ENCODE results near the gene IFNA10.
"Not testable (repeated sequence)": the region's sequence is repeated elsewhere in the genome, so short reads cannot be mapped to it uniquely, and the experiment has no call there.

The IFNA10 gene

GRCh38 chr9:21187487-21187886, 19.5 kb downstream of the IFNA10 start, which contains the start of gene IFNA4:
Gene IFNA4, minus strand, starts transcription at chr9:21187587. Its CDS starts 56 bp downstream, at chr9:21187531.
- DNase-seq, result not testable (repeated sequence)

DNA sequence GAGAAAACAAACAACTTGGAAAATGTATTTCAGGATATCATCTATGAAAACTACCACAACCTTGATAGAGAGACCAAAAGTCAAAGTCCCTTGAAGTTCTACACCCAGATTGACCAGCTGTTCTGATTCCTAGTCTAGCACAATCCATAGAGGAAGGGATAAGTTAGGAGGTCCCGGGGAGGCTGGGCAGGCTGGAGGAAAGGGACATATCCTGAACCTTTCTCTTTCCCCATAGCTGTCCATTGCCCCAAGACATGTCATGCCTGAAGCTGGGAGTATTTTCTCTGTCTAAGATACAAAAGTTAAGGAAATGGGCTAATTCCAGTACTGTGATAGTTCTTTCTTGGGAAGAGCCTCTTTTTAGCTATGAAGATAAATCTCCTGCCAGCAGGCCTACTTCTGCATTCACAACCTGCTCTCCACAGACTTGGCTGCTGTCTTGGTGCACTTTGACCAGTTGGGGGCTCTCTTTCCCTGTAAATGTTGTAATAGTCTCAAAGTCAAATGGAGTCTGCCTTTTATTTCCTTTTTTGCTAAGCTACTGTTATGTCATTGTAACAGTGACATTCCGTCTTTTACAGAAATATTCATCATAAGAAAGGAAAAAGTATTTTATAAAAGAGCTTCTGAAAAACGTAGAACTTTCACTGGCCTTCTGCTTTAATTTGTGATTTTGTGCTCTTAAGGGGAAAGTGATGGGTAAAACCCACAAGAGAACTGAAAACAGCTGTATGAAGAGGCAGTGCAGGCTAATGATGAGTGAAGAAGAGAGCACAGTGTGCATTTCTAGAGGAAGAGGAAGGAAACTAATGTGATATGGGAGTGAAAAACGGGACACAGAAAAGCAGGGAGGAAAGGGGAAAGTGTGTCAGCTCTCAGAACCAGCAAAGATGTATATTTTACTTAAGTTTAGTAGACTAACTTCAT, 23.9 kb downstream of the IFNA10 start:
- DNase-seq, result peak; percentile 17

DNA sequence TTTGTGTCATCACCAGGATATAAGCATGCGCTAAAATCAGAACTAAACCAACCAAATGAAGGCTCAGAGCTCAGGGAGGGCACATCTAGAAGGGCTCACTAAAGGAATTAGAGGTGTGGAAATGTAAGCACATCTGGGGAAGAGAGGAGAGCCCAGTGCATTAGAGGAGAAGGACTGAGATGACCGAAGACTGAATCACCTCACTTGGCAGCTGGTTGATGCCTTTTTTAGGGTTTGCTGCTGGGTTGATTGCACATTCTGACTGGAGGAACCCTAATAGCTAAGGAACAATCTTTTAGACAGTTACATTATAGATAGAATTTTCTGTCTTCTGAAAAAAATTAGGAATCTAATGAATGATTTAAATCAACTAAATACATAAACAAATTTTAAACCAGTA, 32.3 kb downstream of the IFNA10 start:
- DNase-seq, result no peak

DNA sequence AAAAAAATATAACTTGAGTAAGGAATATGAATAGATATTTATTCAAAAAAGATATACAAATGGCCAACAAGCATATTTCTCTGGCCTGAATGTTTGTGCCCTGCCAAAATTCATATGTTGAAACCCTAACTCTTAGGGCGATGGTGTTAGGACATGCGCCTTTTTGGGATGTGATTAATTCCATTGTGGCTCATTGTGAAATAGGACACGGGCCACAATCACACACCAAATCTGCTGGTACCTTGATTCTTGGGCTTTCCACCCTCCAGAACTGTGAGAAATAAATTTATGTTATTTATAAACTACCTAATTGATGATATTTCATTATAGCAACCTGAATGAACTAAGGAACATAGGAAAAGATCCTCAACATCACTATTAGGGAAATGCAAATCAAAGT, 34.8 kb downstream of the IFNA10 start:
- DNase-seq, result no peak

DNA sequence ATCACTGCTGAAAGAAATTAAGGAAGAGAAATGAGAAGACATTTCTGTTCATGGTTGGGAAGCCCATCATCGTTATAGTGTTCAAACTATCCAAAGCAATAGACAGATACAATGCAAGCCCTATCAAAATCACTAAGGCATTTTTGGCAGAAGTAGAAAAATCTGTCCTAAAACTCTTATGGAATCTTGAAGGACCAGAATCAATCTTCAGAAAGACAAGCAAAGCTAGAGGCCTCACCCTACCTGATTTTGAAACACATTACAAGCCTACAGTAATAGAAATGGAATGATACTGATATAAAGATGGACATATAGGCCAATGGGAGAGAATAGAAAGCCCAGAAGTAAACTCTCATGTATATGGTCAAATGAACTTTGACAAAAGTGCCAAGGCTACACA, 35.6 kb downstream of the IFNA10 start:
- DNase-seq, result no peak

GRCh38 chr9:21166560-21166959, 40.4 kb downstream of the IFNA10 start, which contains the start of gene IFNA21:
Gene IFNA21, minus strand, starts transcription at chr9:21166660. Its CDS starts 48 bp downstream, at chr9:21166612.
- DNase-seq, result not testable (repeated sequence)

DNA sequence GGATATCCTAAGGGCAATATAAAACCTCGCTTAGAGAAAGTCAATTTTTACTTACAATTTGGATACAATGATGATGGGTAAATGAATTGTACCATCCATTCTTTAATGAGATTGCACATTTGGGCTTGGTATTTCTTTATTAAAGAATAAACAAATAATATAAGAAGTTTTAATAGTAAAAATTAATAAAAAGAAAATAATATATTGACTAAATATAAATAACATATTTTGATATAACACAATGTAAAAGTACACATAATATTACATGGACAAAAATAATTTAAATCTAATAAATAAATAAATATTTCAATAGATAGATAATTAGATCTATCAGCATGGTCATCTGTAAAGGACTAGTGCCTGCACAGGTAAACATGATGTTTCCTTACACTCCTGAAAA, 41.4 kb downstream of the IFNA10 start:
- no peak for DNase-seq

DNA sequence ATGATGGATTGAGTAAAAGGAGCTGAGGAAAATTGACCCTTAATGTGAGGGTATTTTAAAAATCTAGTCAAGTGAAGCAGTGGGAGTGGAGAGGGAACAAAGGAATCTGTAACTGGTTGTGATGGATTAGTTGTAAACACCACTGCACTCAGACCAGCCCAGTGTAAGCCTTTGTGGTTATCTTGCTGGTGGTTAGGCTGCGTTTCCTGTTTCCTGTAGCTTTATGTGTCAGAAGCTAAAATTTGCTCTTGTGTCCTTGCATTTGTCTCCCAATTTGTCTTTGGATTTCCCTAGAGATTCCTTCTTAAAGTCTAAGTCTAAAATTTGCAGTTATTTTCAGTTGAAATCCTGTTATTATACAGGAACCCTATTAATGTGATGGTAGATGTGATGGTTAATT, 46.8 kb downstream of the IFNA10 start:
- peak; percentile 30 for DNase-seq

Measured in stimulated activated CD4-positive, alpha-beta T cell treated with anti-CD3 and anti-CD28 coated beads, Interleukin-15, amount 100 ng/mL, for 24 hours (primary cell).